ENCODE results near the gene ARNT2. TPM values are rescaled to one million over a fixed set of nuclear protein-coding genes. Genes with fewer than 3 reads are reported as not detected.

Gene ARNT2
- total and polyA plus RNA-seq, 12 donors = 0.71 to 6.7 (median 4.0) TPM

DNA sequence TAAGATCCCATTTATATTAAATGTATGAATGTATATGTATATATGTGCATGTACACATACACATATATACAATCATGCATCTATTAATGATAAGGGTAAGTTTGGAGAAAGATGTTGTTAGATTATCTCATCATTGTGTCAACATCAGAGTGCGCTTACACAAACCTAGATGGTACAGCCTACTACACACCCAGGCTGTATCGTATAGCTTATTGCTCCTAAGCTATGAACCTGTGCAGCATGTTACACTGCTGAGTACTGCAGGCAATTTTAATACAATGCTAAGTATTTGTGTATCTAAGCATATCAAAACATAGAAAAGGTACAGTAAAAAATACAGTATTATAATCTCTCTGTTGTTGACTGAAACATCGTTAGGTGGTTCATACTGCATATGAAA lies 233.6 kb downstream of the ARNT2 start:
- DNase-seq (no peak), ATAC-seq (no peak)
- peaks cover 0 to 9% (median 0%) of the 10 kb centered on the region in 11 donors for H3K9me3 ChIP-seq
- 79 to 81% methylated on average over 3 of the region's 3 CpGs for WGBS, 2 donors
- TF ChIP-seq, protein P1, sequence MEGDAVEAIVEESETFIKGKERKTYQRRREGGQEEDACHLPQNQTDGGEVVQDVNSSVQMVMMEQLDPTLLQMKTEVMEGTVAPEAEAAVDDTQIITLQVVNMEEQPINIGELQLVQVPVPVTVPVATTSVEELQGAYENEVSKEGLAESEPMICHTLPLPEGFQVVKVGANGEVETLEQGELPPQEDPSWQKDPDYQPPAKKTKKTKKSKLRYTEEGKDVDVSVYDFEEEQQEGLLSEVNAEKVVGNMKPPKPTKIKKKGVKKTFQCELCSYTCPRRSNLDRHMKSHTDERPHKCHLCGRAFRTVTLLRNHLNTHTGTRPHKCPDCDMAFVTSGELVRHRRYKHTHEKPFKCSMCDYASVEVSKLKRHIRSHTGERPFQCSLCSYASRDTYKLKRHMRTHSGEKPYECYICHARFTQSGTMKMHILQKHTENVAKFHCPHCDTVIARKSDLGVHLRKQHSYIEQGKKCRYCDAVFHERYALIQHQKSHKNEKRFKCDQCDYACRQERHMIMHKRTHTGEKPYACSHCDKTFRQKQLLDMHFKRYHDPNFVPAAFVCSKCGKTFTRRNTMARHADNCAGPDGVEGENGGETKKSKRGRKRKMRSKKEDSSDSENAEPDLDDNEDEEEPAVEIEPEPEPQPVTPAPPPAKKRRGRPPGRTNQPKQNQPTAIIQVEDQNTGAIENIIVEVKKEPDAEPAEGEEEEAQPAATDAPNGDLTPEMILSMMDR (IDR thresholded peaks at IDR 0.05) = no peak
- no peak overlapping the region for H3K4me3 ChIP-seq
- intact Hi-C loops (cut with DNase I) = loop anchor here in 1 of 10 donors (5.0 kb wide), 1 partner anchor 140 kb away; the partner anchor contains the start of gene CEMIP
- no peaks in the 10 kb centered on the region for H3K27me3 ChIP-seq
- no peaks in the 10 kb centered on the region for H3K36me3 ChIP-seq
- H3K27ac ChIP-seq = no peak overlapping the region
- H3K4me1 ChIP-seq = peaks cover 0 to 10% (median 0%) of the 10 kb centered on the region in 9 donors

DNA sequence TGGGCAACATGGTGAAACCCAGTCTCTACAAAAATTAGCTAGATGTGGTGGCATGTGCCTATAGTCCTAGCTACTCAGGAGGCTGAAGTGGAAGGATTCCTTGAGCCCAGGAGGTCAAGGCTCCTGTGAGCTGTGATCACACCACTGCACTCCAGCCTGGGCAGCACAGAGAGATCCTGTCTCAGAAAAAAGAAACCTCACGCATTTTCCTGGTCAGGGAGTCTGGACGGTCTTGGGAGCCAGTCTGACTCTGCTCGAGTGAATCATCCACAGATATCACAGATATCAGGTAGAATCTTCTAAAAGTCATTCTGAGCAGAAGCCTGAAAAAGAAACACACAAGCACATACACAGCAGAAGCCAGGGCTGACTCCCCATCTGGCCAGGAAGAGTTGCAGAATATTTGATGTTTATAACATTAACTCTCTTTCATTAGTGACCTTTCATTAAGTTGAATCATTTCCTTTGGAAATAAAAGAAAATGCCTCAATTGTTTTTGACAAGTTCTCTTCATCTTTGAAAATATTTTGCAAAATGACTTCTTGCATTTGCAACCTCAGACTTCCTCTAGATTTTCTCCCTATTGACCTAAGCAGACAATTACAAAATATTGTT lies 234.5 kb downstream of the ARNT2 start:
- H3K9me3 ChIP-seq = peaks cover 0 to 9% (median 0%) of the 10 kb centered on the region in 11 donors
- DNase-seq = no peak
- intact Hi-C loops (cut with DNase I) = loop anchor here in 1 of 10 donors (5.0 kb wide), 1 partner anchor 139 kb away; the partner anchor contains the start of gene CEMIP
- H3K36me3 ChIP-seq = no peaks in the 10 kb centered on the region
- TF ChIP-seq, protein P1 (IDR thresholded peaks at IDR 0.05) = no peak
- H3K27me3 ChIP-seq = no peaks in the 10 kb centered on the region
- no peak for ATAC-seq
- H3K27ac ChIP-seq = no peak overlapping the region
- peaks cover 0 to 10% (median 0%) of the 10 kb centered on the region in 9 donors for H3K4me1 ChIP-seq
- 63 to 71% methylated on average over 3 of the region's 3 CpGs for WGBS, 2 donors
- no peak overlapping the region for H3K4me3 ChIP-seq

DNA sequence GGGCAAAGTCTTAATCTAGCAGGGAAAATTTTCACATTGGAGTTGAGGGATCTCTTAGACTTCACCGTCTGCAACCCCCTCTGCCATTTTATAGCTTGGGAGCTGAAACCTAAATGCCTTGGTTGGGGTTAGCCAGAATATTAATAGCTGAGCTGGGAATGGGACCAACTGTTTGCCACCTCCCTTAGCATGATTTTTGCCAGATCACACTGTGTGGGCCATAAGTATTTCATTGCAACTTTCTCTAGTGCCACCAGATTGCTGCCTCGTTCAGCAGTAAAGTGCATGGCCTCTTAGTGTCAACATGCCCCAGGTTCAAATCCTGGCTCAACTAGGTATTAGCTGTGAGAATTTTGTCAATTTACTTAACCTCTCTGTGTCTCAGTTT lies 235.0 kb downstream of the ARNT2 start:
- no peaks in the 10 kb centered on the region for H3K36me3 ChIP-seq
- no peak overlapping the region for H3K27ac ChIP-seq
- 60 to 73% methylated on average over 2 of the region's 2 CpGs for WGBS, 2 donors
- no peak for DNase-seq
- TF ChIP-seq, protein P1 (IDR thresholded peaks at IDR 0.05) = no peak
- intact Hi-C loops (cut with DNase I) = loop anchor here in 1 of 10 donors (5.0 kb wide), 1 partner anchor 138 kb away; the partner anchor contains the start of gene CEMIP
- no peak overlapping the region for H3K4me3 ChIP-seq
- peaks cover 0 to 9% (median 0%) of the 10 kb centered on the region in 11 donors for H3K9me3 ChIP-seq
- peaks cover 0 to 10% (median 0%) of the 10 kb centered on the region in 9 donors for H3K4me1 ChIP-seq
- peak in 5 of 8 donors; percentile 35 to 73 (median 46) for ATAC-seq
- H3K27me3 ChIP-seq = no peaks in the 10 kb centered on the region

DNA sequence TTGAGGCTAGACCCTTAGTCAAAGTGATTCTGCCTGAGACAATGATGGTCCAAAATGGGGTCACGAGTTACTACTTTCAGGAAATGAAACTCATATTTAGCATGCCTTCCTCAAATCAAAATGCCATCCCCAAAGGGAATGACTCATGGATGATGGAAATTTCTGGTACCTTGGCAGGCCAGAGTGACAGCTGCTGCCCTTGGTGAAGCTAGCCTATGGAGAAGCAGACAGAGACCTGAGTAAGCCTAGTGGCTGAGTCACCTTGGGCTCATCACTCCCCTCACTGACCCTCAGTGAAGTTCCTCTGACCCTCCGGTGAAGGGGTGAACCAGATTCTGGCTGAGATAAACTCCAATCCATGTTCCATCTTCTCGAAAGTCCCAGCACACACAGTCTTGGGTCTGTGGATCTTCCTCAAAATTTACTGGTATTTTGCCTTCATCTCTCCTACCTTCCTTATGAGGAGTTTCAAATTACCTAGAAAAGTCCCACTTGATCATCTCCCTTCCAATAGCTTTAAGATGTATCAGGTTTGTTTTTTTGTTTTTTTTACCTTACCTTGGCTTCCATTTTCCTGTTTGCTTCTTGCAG lies 236.4 kb downstream of the ARNT2 start:
- H3K4me3 ChIP-seq = no peak overlapping the region
- ATAC-seq (no peak), DNase-seq (no peak)
- WGBS, 2 donors = 84 to 88% methylated on average over 3 of the region's 3 CpGs
- no peaks in the 10 kb centered on the region for H3K36me3 ChIP-seq
- H3K4me1 ChIP-seq = peaks cover 0 to 10% (median 0%) of the 10 kb centered on the region in 9 donors
- no peak overlapping the region for H3K27ac ChIP-seq
- H3K27me3 ChIP-seq = no peaks in the 10 kb centered on the region
- H3K9me3 ChIP-seq = peaks cover 0 to 9% (median 0%) of the 10 kb centered on the region in 11 donors
- TF ChIP-seq, protein P1 (IDR thresholded peaks at IDR 0.05) = no peak
- intact Hi-C loops (cut with DNase I) = no loop called here
